ENCODE results near the gene ENDOG. TPM values are rescaled to one million over a fixed set of nuclear protein-coding genes. Genes with fewer than 3 reads are reported as not detected.

Gene ENDOG
- polyA plus RNA-seq, 1 donor from 2014 or later, result 61.5 TPM

DNA sequence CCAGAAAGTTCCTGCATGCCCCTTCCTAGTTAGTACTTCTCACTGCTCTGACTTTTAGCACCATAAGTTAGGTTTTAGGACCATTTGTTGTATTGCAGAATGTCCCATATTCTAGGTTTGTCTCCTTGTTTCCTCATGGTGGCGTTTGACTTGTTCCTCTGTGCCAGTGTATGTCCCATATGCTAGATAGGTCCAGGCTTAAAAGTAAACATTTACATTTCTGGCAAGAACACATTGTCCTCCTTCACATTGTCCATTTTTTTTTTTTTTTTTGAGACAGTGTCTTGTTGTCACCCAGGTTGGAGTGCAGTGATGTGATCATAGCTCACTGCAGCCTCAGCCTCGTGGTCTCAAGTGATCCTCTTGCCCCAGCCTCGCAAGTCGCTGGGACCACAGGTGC, 15.8 kb upstream of the ENDOG start:
- Histone ChIP-seq H3K4me3 (ENCODE audit: low read length) (no peak overlapping the region), H4K20me1 (ENCODE audit: insufficient read depth) (no peaks in the 10 kb centered on the region), H3K36me3 (ENCODE audit: insufficient read depth, low read length) (no peaks in the 10 kb centered on the region), H3K27me3 (ENCODE audit: insufficient read depth, low read depth, low read length) (no peaks in the 10 kb centered on the region), H3K9ac (ENCODE audit: low read length) (no peak overlapping the region), H3K9me2 (ENCODE audit: insufficient read depth, low read length) (no peaks in the 10 kb centered on the region), H2AFZ (ENCODE audit: low read depth, low read length) (no peak overlapping the region), H3K4me2 (ENCODE audit: low read length) (no peak overlapping the region), H3K79me2 (replicated peaks; ENCODE audit: insufficient read depth, low read length) (no peaks in the 10 kb centered on the region), H3F3A (ENCODE audit: insufficient read depth, low read length, poor library complexity, severe bottlenecking) (no peaks in the 10 kb centered on the region), H3K27ac (ENCODE audit: low read length) (no peak overlapping the region), H3K9me3 (ENCODE audit: low read length) (no peaks in the 10 kb centered on the region)
- TF ChIP-seq SMC3 (conservative IDR thresholded peaks at IDR 0.05; ENCODE audit: poor library complexity) (no peak), POLR2AphosphoS5 (IDR thresholded peaks at IDR 0.05) (no peak), RAD21 (conservative IDR thresholded peaks at IDR 0.05) (no peak), TAF1 (IDR thresholded peaks at IDR 0.05; ENCODE audit: low read depth) (no peak), EZH2 (IDR thresholded peaks at IDR 0.05; ENCODE audit: borderline replicate concordance, insufficient read depth, low read length, poor library complexity, severe bottlenecking) (no peak), EP300 (conservative IDR thresholded peaks at IDR 0.05; ENCODE audit: poor library complexity, severe bottlenecking) (no peak), MXI1 (conservative IDR thresholded peaks at IDR 0.05; ENCODE audit: poor library complexity, severe bottlenecking) (no peak)
- TF ChIP-seq, protein P1, sequence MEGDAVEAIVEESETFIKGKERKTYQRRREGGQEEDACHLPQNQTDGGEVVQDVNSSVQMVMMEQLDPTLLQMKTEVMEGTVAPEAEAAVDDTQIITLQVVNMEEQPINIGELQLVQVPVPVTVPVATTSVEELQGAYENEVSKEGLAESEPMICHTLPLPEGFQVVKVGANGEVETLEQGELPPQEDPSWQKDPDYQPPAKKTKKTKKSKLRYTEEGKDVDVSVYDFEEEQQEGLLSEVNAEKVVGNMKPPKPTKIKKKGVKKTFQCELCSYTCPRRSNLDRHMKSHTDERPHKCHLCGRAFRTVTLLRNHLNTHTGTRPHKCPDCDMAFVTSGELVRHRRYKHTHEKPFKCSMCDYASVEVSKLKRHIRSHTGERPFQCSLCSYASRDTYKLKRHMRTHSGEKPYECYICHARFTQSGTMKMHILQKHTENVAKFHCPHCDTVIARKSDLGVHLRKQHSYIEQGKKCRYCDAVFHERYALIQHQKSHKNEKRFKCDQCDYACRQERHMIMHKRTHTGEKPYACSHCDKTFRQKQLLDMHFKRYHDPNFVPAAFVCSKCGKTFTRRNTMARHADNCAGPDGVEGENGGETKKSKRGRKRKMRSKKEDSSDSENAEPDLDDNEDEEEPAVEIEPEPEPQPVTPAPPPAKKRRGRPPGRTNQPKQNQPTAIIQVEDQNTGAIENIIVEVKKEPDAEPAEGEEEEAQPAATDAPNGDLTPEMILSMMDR (IDR thresholded peaks at IDR 0.05; ENCODE audit: poor library complexity, severe bottlenecking), result no peak
- TF ChIP-seq, protein P2, sequence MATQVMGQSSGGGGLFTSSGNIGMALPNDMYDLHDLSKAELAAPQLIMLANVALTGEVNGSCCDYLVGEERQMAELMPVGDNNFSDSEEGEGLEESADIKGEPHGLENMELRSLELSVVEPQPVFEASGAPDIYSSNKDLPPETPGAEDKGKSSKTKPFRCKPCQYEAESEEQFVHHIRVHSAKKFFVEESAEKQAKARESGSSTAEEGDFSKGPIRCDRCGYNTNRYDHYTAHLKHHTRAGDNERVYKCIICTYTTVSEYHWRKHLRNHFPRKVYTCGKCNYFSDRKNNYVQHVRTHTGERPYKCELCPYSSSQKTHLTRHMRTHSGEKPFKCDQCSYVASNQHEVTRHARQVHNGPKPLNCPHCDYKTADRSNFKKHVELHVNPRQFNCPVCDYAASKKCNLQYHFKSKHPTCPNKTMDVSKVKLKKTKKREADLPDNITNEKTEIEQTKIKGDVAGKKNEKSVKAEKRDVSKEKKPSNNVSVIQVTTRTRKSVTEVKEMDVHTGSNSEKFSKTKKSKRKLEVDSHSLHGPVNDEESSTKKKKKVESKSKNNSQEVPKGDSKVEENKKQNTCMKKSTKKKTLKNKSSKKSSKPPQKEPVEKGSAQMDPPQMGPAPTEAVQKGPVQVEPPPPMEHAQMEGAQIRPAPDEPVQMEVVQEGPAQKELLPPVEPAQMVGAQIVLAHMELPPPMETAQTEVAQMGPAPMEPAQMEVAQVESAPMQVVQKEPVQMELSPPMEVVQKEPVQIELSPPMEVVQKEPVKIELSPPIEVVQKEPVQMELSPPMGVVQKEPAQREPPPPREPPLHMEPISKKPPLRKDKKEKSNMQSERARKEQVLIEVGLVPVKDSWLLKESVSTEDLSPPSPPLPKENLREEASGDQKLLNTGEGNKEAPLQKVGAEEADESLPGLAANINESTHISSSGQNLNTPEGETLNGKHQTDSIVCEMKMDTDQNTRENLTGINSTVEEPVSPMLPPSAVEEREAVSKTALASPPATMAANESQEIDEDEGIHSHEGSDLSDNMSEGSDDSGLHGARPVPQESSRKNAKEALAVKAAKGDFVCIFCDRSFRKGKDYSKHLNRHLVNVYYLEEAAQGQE (IDR thresholded peaks at IDR 0.05; ENCODE audit: borderline replicate concordance), result no peak

DNA sequence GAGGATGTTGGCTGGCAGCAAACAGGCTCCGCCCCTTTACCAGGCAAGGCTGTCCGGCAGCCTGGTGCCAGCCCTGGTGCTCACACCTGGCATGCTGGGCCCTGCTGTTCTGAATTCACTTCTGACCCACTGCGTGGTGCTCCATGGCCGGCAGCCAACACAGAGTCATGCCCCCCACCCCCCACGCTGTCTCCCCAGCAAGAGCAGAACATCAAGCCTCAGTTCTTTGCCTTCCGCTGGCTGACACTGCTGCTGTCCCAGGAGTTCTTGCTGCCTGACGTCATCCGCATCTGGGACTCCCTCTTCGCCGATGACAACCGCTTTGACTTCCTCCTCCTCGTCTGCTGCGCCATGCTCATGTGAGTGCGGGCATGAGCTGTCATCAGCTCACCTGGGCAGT, 12.6 kb upstream of the ENDOG start:
- Histone ChIP-seq H3K4me2 (ENCODE audit: low read length) (no peak overlapping the region), H3K9me2 (ENCODE audit: insufficient read depth, low read length) (no peaks in the 10 kb centered on the region), H3F3A (ENCODE audit: insufficient read depth, low read length, poor library complexity, severe bottlenecking) (no peaks in the 10 kb centered on the region), H3K4me3 (ENCODE audit: low read length) (no peak overlapping the region), H3K9me3 (ENCODE audit: low read length) (no peaks in the 10 kb centered on the region), H3K79me2 (replicated peaks; ENCODE audit: insufficient read depth, low read length) (no peaks in the 10 kb centered on the region), H2AFZ (ENCODE audit: low read depth, low read length) (no peak overlapping the region), H3K9ac (ENCODE audit: low read length) (no peak overlapping the region), H3K36me3 (ENCODE audit: insufficient read depth, low read length) (no peaks in the 10 kb centered on the region), H3K27ac (ENCODE audit: low read length) (no peak overlapping the region), H3K27me3 (ENCODE audit: insufficient read depth, low read depth, low read length) (no peaks in the 10 kb centered on the region), H4K20me1 (ENCODE audit: insufficient read depth) (no peaks in the 10 kb centered on the region)
- TF ChIP-seq TAF1 (IDR thresholded peaks at IDR 0.05; ENCODE audit: low read depth), result no peak
- TF ChIP-seq POLR2AphosphoS5 (IDR thresholded peaks at IDR 0.05), result no peak
- TF ChIP-seq SMC3 (conservative IDR thresholded peaks at IDR 0.05; ENCODE audit: poor library complexity), result no peak
- TF ChIP-seq, protein P1 (IDR thresholded peaks at IDR 0.05; ENCODE audit: poor library complexity, severe bottlenecking), result no peak
- no peak for TF ChIP-seq EZH2 (IDR thresholded peaks at IDR 0.05; ENCODE audit: borderline replicate concordance, insufficient read depth, low read length, poor library complexity, severe bottlenecking)
- no peak for TF ChIP-seq MXI1 (conservative IDR thresholded peaks at IDR 0.05; ENCODE audit: poor library complexity, severe bottlenecking)
- no peak for TF ChIP-seq EP300 (conservative IDR thresholded peaks at IDR 0.05; ENCODE audit: poor library complexity, severe bottlenecking)
- TF ChIP-seq, protein P2 (IDR thresholded peaks at IDR 0.05; ENCODE audit: borderline replicate concordance), result no peak
- no peak for TF ChIP-seq RAD21 (conservative IDR thresholded peaks at IDR 0.05)
